GM19238 (cell line): ENCODE measurements around the gene ABCB4.

Experiments
- DNase-seq: peaks from one replicate; pipeline ENCODE4 v3.0.0; 2011; ENCODE audit warnings: low spot score; ENCODE audit not compliant: insufficient read length

Gene ABCB4

GRCh38 chr7:87475359-87476178 is at the start of gene ABCB4:
TSS of gene ABCB4 (minus strand) at chr7:87475680. CDS start at chr7:87475465, 215 bp downstream.
- peak; percentile 31 for DNase-seq

- DNase-seq = no peak
Measured at GRCh38 chr7:87518735-87519134, 43.3 kb upstream of the ABCB4 start.

- no peak for DNase-seq
Measured at GRCh38 chr7:87517891-87518290, 42.4 kb upstream of the ABCB4 start.

GRCh38 chr7:87517136-87517815 is 41.8 kb upstream of the ABCB4 start:
- DNase-seq = no peak

GRCh38 chr7:87513735-87514335 is 38.4 kb upstream of the ABCB4 start:
- no peak for DNase-seq

GRCh38 chr7:87512906-87513305 is 37.4 kb upstream of the ABCB4 start:
- DNase-seq = no peak

GRCh38 chr7:87511510-87511909 is 36.0 kb upstream of the ABCB4 start:
- DNase-seq = no peak

- no peak for DNase-seq
Measured at GRCh38 chr7:87510411-87510875, 35.0 kb upstream of the ABCB4 start.

GRCh38 chr7:87507446-87507845 is 32.0 kb upstream of the ABCB4 start:
- no peak for DNase-seq

- no peak for DNase-seq
Measured at GRCh38 chr7:87506246-87507180, 31.0 kb upstream of the ABCB4 start.

GRCh38 chr7:87505557-87506245 is 30.2 kb upstream of the ABCB4 start:
- no peak for DNase-seq

- DNase-seq = no peak
Measured at GRCh38 chr7:87505122-87505521, 29.6 kb upstream of the ABCB4 start.

- DNase-seq = no peak
Measured at GRCh38 chr7:87499494-87499893, 24.0 kb upstream of the ABCB4 start.

GRCh38 chr7:87498893-87499292 is 23.4 kb upstream of the ABCB4 start:
- no peak for DNase-seq

- DNase-seq = no peak
Measured at GRCh38 chr7:87497482-87497881, 22.0 kb upstream of the ABCB4 start.

GRCh38 chr7:87495366-87495765 is 19.9 kb upstream of the ABCB4 start:
- DNase-seq = no peak

- DNase-seq = no peak
Measured at GRCh38 chr7:87494454-87494853, 19.0 kb upstream of the ABCB4 start.

GRCh38 chr7:87483131-87483530 is 7.7 kb upstream of the ABCB4 start:
- no peak for DNase-seq

- DNase-seq = no peak
Measured at GRCh38 chr7:87482115-87482514, 6.6 kb upstream of the ABCB4 start.

- no peak for DNase-seq
Measured at GRCh38 chr7:87480386-87480785, 4.9 kb upstream of the ABCB4 start.

GRCh38 chr7:87479951-87480350 is 4.5 kb upstream of the ABCB4 start:
- no peak for DNase-seq
